H1 (cell line): Measurements from ENCODE around the gene B3GALT5. TPM values are rescaled to one million over a fixed set of nuclear protein-coding genes. Genes with fewer than 3 reads are reported as not detected.
A peak's percentile ranks its signal among the peaks of the same experiment; 100 is the strongest.

Experiments
- CTCF ChIA-PET: fragments of 300-600 bp; sonication (Branson Sonifier 250); formaldehyde crosslinking; loops from one replicate; lab custom pipeline; 2021; ENCODE audit not compliant: partially characterized antibody; lab: Charles Lee
- POLR2A ChIA-PET: fragments of 300-600 bp; sonication (Branson Sonifier 250); formaldehyde crosslinking; loops from one replicate; lab custom pipeline; 2021; ENCODE audit warnings: inconsistent platforms; ENCODE audit not compliant: partially characterized antibody; lab: Charles Lee
- DNase-seq, 2 experiments: peaks; one replicate each; pipeline versions ENCODE4 v3.0.0 to v3.0.0-alpha.2; 2010 to 2022; ENCODE audit warnings: low spot score in 2 of 2, low read depth in 1 of 2, mixed read lengths in 1 of 2
- FAIRE-seq: peaks from 2 replicates; lab custom pipeline; 2011; peaks lifted over from hg19 to GRCh38; lab: Jason Lieb, UNC
- H2AFZ ChIP-seq: 2 replicates; pipeline ENCODE4 v1.8.1; 2012; ENCODE audit warnings: low read length, inconsistent platforms
- H2AK5ac ChIP-seq: 2 replicates; pipeline ENCODE4 v1.6.1; 2013; ENCODE audit warnings: low read depth, low read length
- H2BK120ac ChIP-seq: replicated peaks from 2 replicates; pipeline ENCODE3; 2013; ENCODE audit warnings: low read depth, low read length, inconsistent platforms
- H2BK12ac ChIP-seq: 2 replicates; pipeline ENCODE4 v1.6.1; 2013; ENCODE audit warnings: low read depth, low read length
- H2BK15ac ChIP-seq: 2 replicates; pipeline ENCODE4 v1.6.1; 2013; ENCODE audit warnings: low read length
- H2BK20ac ChIP-seq: 2 replicates; pipeline ENCODE4 v1.6.1; 2013; ENCODE audit warnings: low read length
- H2BK5ac ChIP-seq: 2 replicates; pipeline ENCODE4 v1.6.1; 2013; ENCODE audit warnings: low read depth, low read length
- H3K14ac ChIP-seq: 2 replicates; pipeline ENCODE4 v1.6.1; 2013; ENCODE audit warnings: inconsistent platforms; ENCODE audit not compliant: insufficient read length
- H3K18ac ChIP-seq: 2 replicates; pipeline ENCODE4 v1.6.1; 2013; ENCODE audit warnings: low read length; ENCODE audit errors: extremely low read depth
- H3K23ac ChIP-seq: 2 replicates; pipeline ENCODE4 v1.6.1; 2013; ENCODE audit warnings: inconsistent platforms; ENCODE audit not compliant: insufficient read length
- H3K23me2 ChIP-seq: 2 replicates; pipeline ENCODE4 v1.6.1; 2013; ENCODE audit warnings: low read depth, low read length
- H3K27ac ChIP-seq: 2 replicates; pipeline ENCODE4 v1.6.1; 2011; ENCODE audit warnings: low read depth, low read length, inconsistent platforms
- H3K27me3 ChIP-seq, 4 experiments: replicated peaks in 1 of 4; 1 replicate in 1 of 4; 2 replicates in 3 of 4; pipeline versions ENCODE4 v1.6.1 to v1.8.1; 2011 to 2013; ENCODE audit warnings: low read length in 3 of 4, mild to moderate bottlenecking in 3 of 4, inconsistent platforms in 2 of 4, mixed read lengths in 2 of 4, moderate library complexity in 1 of 4; ENCODE audit not compliant: control insufficient read depth in 3 of 4, insufficient read depth in 3 of 4; ENCODE audit errors: extremely low read depth in 1 of 4
- H3K36me3 ChIP-seq, 4 experiments: 2 replicates each; pipeline versions ENCODE4 v1.6.1 to v1.8.1; 2011 to 2013; ENCODE audit warnings: mild to moderate bottlenecking in 4 of 4, low read length in 3 of 4, moderate library complexity in 2 of 4, control low read depth in 1 of 4, inconsistent platforms in 1 of 4; ENCODE audit not compliant: insufficient read depth in 4 of 4, control insufficient read depth in 2 of 4
- H3K4ac ChIP-seq: replicated peaks from 2 replicates; pipeline ENCODE3; 2013; ENCODE audit warnings: low read length, low read depth, mixed read lengths, inconsistent platforms; ENCODE audit not compliant: insufficient read length
- H3K4me1 ChIP-seq, 4 experiments: replicated peaks in 1 of 4; 1 replicate in 1 of 4; 2 replicates in 3 of 4; pipeline versions ENCODE4 v1.6.1 to v1.8.1; 2011 to 2013; ENCODE audit warnings: low read length in 3 of 4, inconsistent platforms in 2 of 4, mixed read lengths in 1 of 4; ENCODE audit not compliant: insufficient read depth in 4 of 4, control insufficient read depth in 3 of 4
- H3K4me2 ChIP-seq, 2 experiments: 2 replicates each; pipeline versions ENCODE4 v1.6.1 to v1.8.1; 2011 to 2013; ENCODE audit warnings: low read depth in 2 of 2, low read length in 2 of 2, control low read depth in 1 of 2, inconsistent platforms in 1 of 2, mild to moderate bottlenecking in 1 of 2; ENCODE audit not compliant: insufficient read depth in 1 of 2
- H3K4me3 ChIP-seq, 4 experiments: fragments of 200-600, 300-600 bp in 1 of 4; sonication (generic), shearing (Covaris generic), sonication (Bioruptor Twin) in 1 of 4; 2 replicates each; pipeline versions ENCODE4 v1.5.1 to v1.8.1; 2011 to 2016; ENCODE audit warnings: low read length in 4 of 4, low read depth in 3 of 4, control low read depth in 2 of 4, inconsistent platforms in 2 of 4, mild to moderate bottlenecking in 2 of 4, mixed read lengths in 1 of 4, moderate library complexity in 1 of 4; ENCODE audit not compliant: insufficient read depth in 2 of 4; ENCODE audit errors: extremely low read depth in 1 of 4
- H3K56ac ChIP-seq: replicated peaks from 2 replicates; pipeline ENCODE3; 2013; ENCODE audit warnings: low read depth, mild to moderate bottlenecking, mixed read lengths, low read length, inconsistent platforms; ENCODE audit not compliant: insufficient read length
- H3K79me1 ChIP-seq: 2 replicates; pipeline ENCODE4 v1.6.1; 2013; ENCODE audit warnings: low read depth, low read length, control low read depth
- H3K79me2 ChIP-seq, 2 experiments: 2 replicates each; pipeline versions ENCODE4 v1.6.1 to v1.8.1; 2012 to 2013; ENCODE audit warnings: low read length in 2 of 2, mild to moderate bottlenecking in 2 of 2, inconsistent platforms in 1 of 2; ENCODE audit not compliant: insufficient read depth in 2 of 2, control insufficient read depth in 1 of 2
- H3K9ac ChIP-seq, 4 experiments: replicated peaks in 1 of 4; 1 replicate in 1 of 4; 2 replicates in 3 of 4; pipeline versions ENCODE4 v1.6.1 to v1.8.1; 2011 to 2013; ENCODE audit warnings: low read depth in 3 of 4, low read length in 3 of 4, control low read depth in 2 of 4, mild to moderate bottlenecking in 2 of 4, moderate library complexity in 2 of 4, inconsistent platforms in 1 of 4; ENCODE audit errors: extremely low read depth in 1 of 4
- H3K9me3 ChIP-seq, 2 experiments: 2 replicates each; pipeline versions ENCODE4 v1.6.1 to v1.8.1; 2012 to 2013; ENCODE audit warnings: mild to moderate bottlenecking in 2 of 2, moderate library complexity in 2 of 2, control low read depth in 1 of 2, inconsistent platforms in 1 of 2, low read depth in 1 of 2, low read length in 1 of 2, mixed read lengths in 1 of 2; ENCODE audit not compliant: insufficient read depth in 2 of 2
- H4K20me1 ChIP-seq, 2 experiments: replicated peaks in 1 of 2; 2 replicates each; pipeline versions ENCODE3 to v1.8.1; 2011 to 2013; ENCODE audit warnings: inconsistent platforms in 2 of 2, low read length in 2 of 2, mild to moderate bottlenecking in 1 of 2; ENCODE audit not compliant: insufficient read depth in 2 of 2, control insufficient read depth in 1 of 2
- H4K5ac ChIP-seq: 2 replicates; pipeline ENCODE4 v1.6.1; 2013; ENCODE audit warnings: low read length, low read depth, mixed read lengths, inconsistent platforms; ENCODE audit not compliant: insufficient read length
- H4K8ac ChIP-seq: 2 replicates; pipeline ENCODE4 v1.8.0; 2013; ENCODE audit warnings: mild to moderate bottlenecking, moderate library complexity, low read length, inconsistent platforms; ENCODE audit not compliant: insufficient read depth; ENCODE audit errors: extremely low read depth
- H4K91ac ChIP-seq: replicated peaks from 2 replicates; pipeline ENCODE3; 2013; ENCODE audit warnings: low read length, mixed read lengths, inconsistent platforms; ENCODE audit not compliant: insufficient read length
- ASH2L ChIP-seq: fragments of 200-600, 300-600 bp; sonication (generic); IDR thresholded peaks from one replicate; pipeline ENCODE4 v1.7.1; 2017; ENCODE audit warnings: low read length
- E2F6 ChIP-seq: IDR thresholded peaks from 2 replicates; pipeline ENCODE4 v1.6.1; 2012; ENCODE audit warnings: inconsistent platforms
- EZH2 ChIP-seq: fragments of 200-600 bp; sonication (generic); IDR thresholded peaks from 2 replicates; pipeline ENCODE4 v1.7.1; 2012; ENCODE audit warnings: low read depth, mild to moderate bottlenecking, moderate library complexity, low read length, inconsistent platforms; ENCODE audit not compliant: severe bottlenecking
- GTF2F1 ChIP-seq: IDR thresholded peaks from 2 replicates; pipeline ENCODE4 v1.6.1; 2012; ENCODE audit warnings: low read depth, low read length, improper control_type of control experiment, borderline replicate concordance
- KDM1A ChIP-seq: fragments of 200-600, 300-600 bp; sonication (generic); IDR thresholded peaks from 2 replicates; pipeline ENCODE4 v1.7.1; 2016; ENCODE audit warnings: mild to moderate bottlenecking, low read length, borderline replicate concordance
- SAP30 ChIP-seq: fragments of 300-600 bp; sonication (generic); IDR thresholded peaks from 2 replicates; pipeline ENCODE4 v1.7.1; 2012; ENCODE audit warnings: low read length, moderate library complexity, mild to moderate bottlenecking, inconsistent platforms; ENCODE audit not compliant: insufficient read depth, insufficient replicate concordance
- SIN3A ChIP-seq, 2 experiments: IDR thresholded peaks in 1 of 2; conservative IDR thresholded peaks in 1 of 2; 2 replicates each; pipeline ENCODE4 v1.6.1; 2011 to 2012; ENCODE audit warnings: low read length in 2 of 2, improper control_type of control experiment in 1 of 2, low read depth in 1 of 2, mild to moderate bottlenecking in 1 of 2
- WGBS, 2 experiments: shearing (Covaris generic) in 1 of 2; methylation state at CpG; one replicate each; pipeline versions ENCODE4 v1.1.6 to v1.1.7; 2013 to 2015; ENCODE audit warnings: low lambda C conversion rate in 2 of 2, mixed read lengths in 2 of 2, inconsistent platforms in 1 of 2, low coverage in 1 of 2, missing lambda C conversion rate in 1 of 2; ENCODE audit not compliant: insufficient replicate concordance in 2 of 2, insufficient coverage in 1 of 2, insufficient read length in 1 of 2; ENCODE audit errors: extremely low coverage in 1 of 2, missing lambda C conversion rate in 1 of 2; 5-methylcytosine and 5-hydroxymethylcytosine counted together
- polyA plus RNA-seq, 7 experiments: library from polyadenylated mRNA; depleted of rRNA in 3 of 7; stranded (reverse) in 5 of 7; unstranded in 2 of 7; fragments of >200 nt in 5 of 7; fragments of 200-250 nt in 2 of 7; gene quantifications; 1 replicate in 5 of 7; 2 replicates in 1 of 7; 4 replicates in 1 of 7; pipeline versions ENCODE4 v1.2.1 to v1.2.3, GENCODE V29; 2011 to 2013; ENCODE audit warnings: missing spikeins in 2 of 7, mixed read lengths in 2 of 7
- total RNA-seq: library from RNA; stranded (reverse); fragmentation: NEBNext Ultra II Directional; extraction: Animal tissue kit (Norgen Biotek cat#: 25700); gene quantifications from 2 replicates; pipeline ENCODE4 v1.2.1, GENCODE V29; 2021

Gene B3GALT5
- total and polyA plus RNA-seq, 2 of the 8 experiments (the other 6 are each of a cell fraction or from before 2014, with no cell fraction given), result 11.9 to 25.1 TPM

- POLR2A ChIA-PET, result interaction anchor here (0.6 to 16.0 kb wide), 4 partner anchors 8 to 232 kb away, joined by 3 to 222 read pairs (median 4); no protein-coding TSS in a partner anchor
- Histone ChIP-seq H3K18ac (peak overlapping the region; percentile 62; the same call in 1 of the 2 replicates), H2BK15ac (0 out of 2 replicates have a peak overlapping the region, but pooled peaks have one; percentile 50), H4K5ac (peak overlapping the region; percentile 61), H2BK120ac (peak overlapping the region; percentile 47), H3K56ac (no peak overlapping the region), H4K20me1 (no peaks in the 10 kb centered on the region), H3K9ac (peak overlapping the region; percentile 26 to 52 (median 48); a peak in 5 of 7 replicates), H2BK12ac (no peak overlapping the region), H3K27ac (no peak overlapping the region), H2AK5ac (peak overlapping the region; percentile 25; the same call in 1 of the 2 replicates), H3K4me2 (peak overlapping the region; percentile 84 to 88), H3K36me3 (peaks cover 2 to 42% (median 22%) of the 10 kb centered on the region in 4 experiments; a peak in 7 of 8 replicates), H3K79me1 (peaks cover 4% of the 10 kb centered on the region; the same call in 1 of the 2 replicates), H3K4ac (no peak overlapping the region), H4K8ac (no peak overlapping the region), H3K9me3 (no peaks in the 10 kb centered on the region), H2AFZ (no peak overlapping the region), H4K91ac (no peak overlapping the region), H2BK20ac (peak overlapping the region; percentile 27; the same call in 1 of the 2 replicates), H3K79me2 (peaks cover 17 to 79% of the 10 kb centered on the region in 2 experiments), H3K4me3 (peak overlapping the region; percentile 58 to 90 (median 90)), H3K23me2 (peaks cover 17% of the 10 kb centered on the region), H3K4me1 (peaks cover 10 to 28% (median 16%) of the 10 kb centered on the region in 4 experiments), H3K23ac (no peak overlapping the region), H3K14ac (no peak overlapping the region), H3K27me3 (no peaks in the 10 kb centered on the region), H2BK5ac (no peak overlapping the region)
- no peak for TF ChIP-seq KDM1A
- TF ChIP-seq EZH2, result no peak
- TF ChIP-seq E2F6, result peak; percentile 4; the same call in 1 of the 2 replicates
- TF ChIP-seq ASH2L, result no peak
- peak in 1 of 2 experiments; percentile 36; a peak in 1 of 4 replicates for TF ChIP-seq SIN3A (conservative IDR thresholded peaks at IDR 0.05 in 1 of 2, IDR thresholded peaks at IDR 0.05 in 1 of 2; ENCODE audit: low read depth in 1 of 2, low read length in 2 of 2)
- no peak for TF ChIP-seq GTF2F1
- peak; percentile 61 for TF ChIP-seq SAP30
- CTCF ChIA-PET, result interaction anchor here (0.9 to 1.6 kb wide), 3 partner anchors 20 to 103 kb away, joined by 3 to 6 read pairs (median 5); no protein-coding TSS in a partner anchor
- FAIRE-seq (no peak), DNase-seq (peak in 1 of 2 experiments; percentile 26)
- 7% methylated on average over 21 of the region's 47 CpGs; no CpG with 5 or more reads in 1 of the 2 experiments for WGBS, 2 experiments
These were observed 548 bp downstream of the B3GALT5 start for GRCh38 chr21:39613041-39613934.
